Cerebellar nuclear complex (tissue), 1 donor: ENCODE measurements around the gene CYP2C19.
"Not testable (repeated sequence)": the region's sequence is repeated elsewhere in the genome, so short reads cannot be mapped to it uniquely, and the experiment has no call there.

ENCODE experiments used
- DNase-seq, 2 experiments: peaks; one replicate each; lab custom pipeline; 2025; lab: John Stamatoyannopoulos, UW

The CYP2C19 gene

GRCh38 chr10:94879214-94879613, 116.7 kb downstream of the CYP2C19 start:
- no peak for DNase-seq

GRCh38 chr10:94889123-94889522, 126.6 kb downstream of the CYP2C19 start:
- DNase-seq = no peak

GRCh38 chr10:94890264-94891022, 128.0 kb downstream of the CYP2C19 start:
- no peak for DNase-seq

GRCh38 chr10:94898414-94898813, 135.9 kb downstream of the CYP2C19 start:
- not testable (repeated sequence) for DNase-seq

- no peak for DNase-seq
Observed at GRCh38 chr10:94902080-94902479, 139.6 kb downstream of the CYP2C19 start.

- DNase-seq = no peak
Observed at GRCh38 chr10:94902570-94902969, 140.1 kb downstream of the CYP2C19 start.
